GM18867 (cell line): ENCODE measurements around the gene MRC2.
"Not testable (repeated sequence)": the region's sequence is repeated elsewhere in the genome, so short reads cannot be mapped to it uniquely, and the experiment has no call there.

ENCODE experiments used
- ATAC-seq: cut with Tn5 transposase; IDR thresholded peaks from one replicate; pipeline ENCODE4 v1.9.1; 2021; ENCODE audit warnings: mild to moderate bottlenecking, moderate library complexity; ENCODE audit not compliant: unreplicated experiment

The MRC2 gene

DNA sequence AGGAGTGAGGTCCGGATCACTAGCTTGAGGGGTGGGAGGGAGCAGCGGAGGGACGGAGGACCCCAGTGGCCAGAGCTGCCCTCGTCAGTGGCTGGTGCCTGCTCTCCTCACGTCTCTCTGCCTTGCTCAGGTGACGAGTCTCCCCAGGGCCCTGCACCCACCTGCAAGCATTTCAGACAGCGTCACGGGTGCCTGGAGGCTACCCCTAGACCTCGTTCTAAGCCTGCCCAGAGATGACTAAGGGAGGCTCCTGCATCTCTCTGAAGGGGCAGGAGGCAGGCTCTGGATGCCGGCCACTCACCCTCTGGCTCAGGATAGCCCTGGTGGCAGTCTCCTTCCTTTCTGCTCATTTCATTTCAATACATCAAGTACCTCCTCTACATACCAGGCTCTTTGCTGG, 68.8 kb downstream of the MRC2 start:
- no peak for ATAC-seq

DNA sequence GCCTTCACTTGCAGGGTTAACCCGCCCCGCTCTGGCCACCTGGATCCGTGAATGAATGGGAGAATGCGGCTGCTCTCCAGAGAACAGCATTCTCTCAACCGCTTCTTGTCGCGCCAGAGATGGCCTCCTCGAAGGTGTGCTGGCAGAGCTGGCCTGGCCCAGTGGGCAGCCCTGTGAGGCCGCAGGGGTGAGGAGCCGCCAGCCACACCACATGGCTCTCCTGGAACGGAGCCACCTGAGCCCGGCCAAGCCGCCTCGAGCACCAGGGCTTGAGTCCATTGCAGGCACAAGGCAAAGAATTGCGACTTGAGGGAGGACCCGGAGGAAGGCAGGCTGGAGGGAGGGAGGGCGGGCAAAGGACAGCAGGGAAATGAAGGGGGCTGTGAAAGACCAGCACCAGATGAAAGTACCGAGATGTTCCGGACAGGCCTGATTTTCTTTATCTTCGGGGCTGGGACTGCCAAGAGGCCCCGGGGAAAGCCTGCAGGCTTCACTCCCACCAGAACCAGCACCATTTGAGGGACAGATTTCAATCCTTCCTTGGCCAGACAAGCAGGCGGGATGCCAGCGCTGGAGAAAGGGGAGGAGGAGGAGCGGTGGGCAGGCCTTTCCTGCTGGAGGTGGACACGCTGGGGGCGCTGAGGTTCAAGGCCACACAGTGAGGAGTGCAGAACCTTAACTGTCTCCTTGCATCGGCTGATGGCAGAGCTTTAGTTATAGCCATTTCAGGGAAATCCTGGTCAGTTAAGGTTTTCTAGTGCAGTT, 69.4 kb downstream of the MRC2 start:
- no peak for ATAC-seq

DNA sequence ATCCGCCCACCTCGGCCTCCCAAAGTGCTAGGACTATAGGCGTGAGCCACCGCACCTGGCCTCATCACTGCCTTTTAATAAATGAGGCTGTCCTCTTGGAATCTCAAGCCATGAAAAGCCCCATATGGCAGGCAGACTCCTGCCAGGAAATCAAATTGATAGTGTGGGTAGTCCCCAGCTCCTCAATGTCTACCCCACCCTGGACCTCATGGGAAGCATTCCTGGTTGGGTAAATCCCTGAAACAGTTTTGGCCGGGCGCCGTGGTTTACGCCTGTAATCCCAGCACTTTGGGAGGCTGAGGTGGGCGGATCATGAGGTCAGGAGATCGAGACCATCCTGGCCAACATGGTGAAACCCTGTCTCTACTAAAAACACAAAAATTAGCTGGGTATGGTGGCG, 71.0 kb downstream of the MRC2 start:
- not testable (repeated sequence) for ATAC-seq

DNA sequence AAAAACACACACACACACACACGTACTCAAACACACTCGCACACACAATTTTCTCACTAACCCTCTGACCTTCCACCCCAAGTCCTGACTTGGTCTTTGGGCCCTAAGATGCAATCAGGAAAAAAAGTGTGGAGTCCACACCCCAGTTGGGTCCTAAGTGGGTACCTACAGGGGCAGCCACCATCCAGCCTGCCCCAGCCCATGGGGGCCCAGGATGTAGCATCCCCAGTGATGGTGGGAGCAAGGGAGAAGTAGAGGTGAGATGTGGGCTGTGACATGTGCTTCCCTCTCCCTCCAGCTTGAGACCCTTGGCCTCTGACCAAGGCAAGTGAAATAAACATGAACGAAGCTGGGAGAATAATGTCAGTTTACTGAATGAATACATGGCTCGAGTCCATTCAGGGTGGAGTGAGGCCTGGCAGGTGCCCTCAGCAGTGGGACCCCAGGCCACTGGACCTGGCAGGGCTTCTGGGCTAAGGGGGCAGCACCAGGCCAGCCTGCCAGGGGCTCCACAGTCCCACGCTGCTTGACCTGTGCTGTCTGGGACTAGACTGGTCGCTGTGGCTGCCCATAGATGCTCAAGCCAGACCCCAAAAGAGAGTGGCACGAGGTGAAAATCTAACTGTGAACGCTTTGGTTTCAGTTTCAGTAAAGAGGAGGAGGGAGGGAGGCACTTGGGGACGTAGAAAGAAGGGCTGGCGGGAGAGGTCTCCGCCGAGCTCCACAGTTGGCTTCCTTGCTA, 73.7 kb downstream of the MRC2 start:
- no peak for ATAC-seq

DNA sequence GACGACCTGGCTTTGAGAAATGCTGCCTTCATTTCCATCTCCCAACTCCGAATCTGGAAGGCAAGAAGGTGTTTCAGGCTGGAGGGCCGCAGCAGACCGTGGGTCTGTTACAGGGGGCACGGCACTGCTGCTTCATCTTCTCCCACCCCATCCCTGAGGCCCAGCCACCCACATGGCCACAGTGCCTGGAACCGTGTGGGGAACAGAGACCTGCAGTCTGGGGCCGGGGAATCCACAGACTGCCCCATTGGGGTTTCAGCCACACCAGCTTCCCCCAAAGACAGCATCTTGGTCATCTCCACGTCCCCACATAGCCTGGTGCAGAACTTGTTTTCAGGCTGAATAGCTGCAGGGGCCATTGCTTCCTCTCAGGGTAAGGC, 74.2 kb downstream of the MRC2 start:
- no peak for ATAC-seq

DNA sequence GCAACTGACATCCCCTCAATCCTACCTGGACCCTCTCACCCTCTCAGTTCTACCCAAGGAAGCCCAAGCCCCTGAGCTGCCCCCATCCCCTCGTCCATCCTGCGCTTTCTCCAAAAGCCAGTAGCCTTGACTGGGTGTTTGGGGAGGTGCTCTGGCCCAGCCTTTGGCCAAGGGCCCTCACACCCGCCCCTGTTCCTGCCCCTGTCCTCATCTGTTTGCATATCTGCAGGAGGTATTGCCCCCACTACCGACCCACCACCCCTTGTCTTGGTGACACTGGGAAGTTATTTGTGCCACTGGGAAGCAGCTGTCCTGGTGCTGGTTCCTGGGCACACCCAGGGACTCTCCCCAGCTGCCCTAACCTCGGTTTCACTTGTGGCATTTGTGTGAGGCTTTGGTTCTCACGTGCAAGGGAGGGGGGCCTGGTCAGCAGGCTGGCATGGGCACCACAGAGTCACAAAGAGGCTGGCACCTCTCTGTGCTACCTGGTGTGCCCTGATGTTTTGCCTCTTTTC, 75.3 kb downstream of the MRC2 start:
- ATAC-seq = no peak

DNA sequence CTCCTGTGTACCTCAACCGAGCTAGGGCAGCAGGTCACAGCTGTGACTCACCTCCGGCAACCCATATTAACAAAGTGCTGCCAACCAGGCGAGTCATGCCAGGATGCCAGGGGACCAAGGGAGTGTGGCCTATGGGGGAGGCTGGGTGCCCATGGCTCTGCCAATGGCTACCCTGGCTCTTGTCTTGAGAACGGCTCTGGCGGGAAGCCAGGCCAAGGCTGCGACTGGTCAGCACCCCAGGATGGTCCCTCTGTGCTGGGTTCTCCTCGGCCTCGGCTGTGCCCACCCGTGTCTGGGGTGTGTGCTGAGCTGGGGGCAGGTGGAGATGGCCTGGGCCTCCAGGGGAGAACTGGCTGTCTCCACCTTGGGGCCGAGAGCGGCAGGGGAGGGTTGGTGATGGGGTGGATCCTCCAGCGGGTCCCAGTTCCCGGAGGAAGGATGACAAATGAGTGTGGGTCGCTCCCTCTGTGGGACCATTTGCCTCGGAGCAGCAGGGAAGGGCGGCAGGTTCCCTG, 75.8 kb downstream of the MRC2 start:
- peak; percentile 4 for ATAC-seq

DNA sequence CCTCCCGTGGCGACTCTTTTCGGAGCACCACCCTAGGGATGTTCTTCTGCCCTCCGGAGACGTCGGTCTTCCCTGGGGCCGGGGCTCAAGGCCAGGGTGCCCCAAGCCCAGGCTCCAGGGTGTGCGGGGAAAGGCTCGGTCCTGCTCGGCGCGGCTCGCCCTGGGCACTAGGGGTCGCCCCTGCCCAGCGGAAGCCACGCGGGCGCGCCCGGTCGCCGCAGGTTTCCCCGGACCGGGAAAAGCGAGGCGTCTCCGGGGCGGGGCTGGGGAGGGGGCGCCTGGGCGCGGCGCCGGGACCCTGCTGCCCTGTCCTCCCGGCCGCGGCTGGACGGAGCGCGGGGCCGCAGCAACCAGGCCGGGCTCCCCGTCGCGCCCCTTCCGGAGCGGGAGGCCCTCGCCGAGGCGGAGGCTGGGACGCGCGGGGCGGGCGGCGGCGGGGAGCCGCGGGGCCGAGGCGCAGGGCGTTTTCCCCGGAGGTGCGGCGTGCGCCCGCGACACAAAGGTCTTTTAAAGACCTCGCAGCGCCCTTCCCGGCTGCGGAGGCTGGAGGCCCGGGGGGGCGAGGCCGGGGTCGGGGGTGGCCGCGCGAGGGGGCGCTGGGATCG, 76.4 kb downstream of the MRC2 start:
- ATAC-seq = peak; percentile 88

DNA sequence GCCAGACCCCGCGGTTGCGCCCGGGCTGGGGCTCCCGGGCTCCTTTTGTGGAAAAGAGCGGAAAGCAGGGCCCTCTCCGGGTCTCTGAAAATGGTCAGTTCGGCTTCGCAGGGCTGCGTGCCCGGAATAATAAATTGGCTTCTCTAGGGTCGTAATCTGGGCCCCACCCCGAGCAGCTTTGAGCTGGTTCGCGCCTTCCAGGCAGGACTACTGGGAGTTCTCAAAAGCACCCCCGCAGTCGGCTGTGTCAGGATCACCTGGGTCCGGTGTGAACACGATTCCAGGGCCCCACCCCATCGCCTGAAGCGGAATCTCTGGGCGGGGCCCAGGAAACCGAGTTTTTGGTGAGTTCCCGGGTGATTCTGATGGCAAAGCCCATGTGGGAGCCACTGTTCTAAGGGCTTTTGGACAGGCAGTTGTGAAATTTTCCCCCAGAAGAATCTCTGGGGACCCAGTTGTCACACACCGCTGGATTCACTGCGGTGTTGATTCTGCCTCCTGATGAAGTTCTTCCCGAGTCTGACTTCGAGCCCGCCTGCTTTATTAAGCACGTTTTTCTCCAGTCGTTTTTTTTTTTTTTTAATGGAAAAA, 77.0 kb downstream of the MRC2 start:
- ATAC-seq = no peak

DNA sequence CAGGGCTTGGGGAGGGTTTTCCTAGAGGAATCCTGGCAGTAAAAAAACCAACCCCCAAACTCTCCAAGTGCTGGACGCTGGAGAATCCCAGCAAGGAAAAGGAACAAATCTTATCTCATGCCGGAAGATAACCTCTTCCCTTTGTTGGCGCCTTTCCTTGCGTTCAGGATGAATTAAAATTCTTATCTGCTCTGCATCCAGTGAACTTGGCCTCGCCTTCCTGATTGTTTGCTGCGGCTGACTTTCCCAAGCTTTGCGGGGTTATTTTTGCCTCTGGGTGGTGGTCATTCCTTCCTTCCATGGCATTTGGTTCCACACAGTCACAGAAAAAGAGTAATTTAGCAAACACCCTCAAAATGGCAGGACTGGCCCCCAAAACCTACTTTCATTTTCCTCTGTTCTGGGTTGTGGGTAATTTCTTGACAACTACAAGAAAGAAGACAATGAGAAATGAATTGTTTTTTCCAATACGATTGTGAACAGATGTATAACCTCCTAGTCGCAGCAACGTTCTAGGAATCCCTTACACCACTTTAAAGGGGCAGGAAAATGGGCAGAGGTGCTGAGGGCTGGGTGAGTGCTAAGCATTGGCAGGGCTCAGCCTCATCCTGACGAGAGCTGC, 77.8 kb downstream of the MRC2 start:
- no peak for ATAC-seq

DNA sequence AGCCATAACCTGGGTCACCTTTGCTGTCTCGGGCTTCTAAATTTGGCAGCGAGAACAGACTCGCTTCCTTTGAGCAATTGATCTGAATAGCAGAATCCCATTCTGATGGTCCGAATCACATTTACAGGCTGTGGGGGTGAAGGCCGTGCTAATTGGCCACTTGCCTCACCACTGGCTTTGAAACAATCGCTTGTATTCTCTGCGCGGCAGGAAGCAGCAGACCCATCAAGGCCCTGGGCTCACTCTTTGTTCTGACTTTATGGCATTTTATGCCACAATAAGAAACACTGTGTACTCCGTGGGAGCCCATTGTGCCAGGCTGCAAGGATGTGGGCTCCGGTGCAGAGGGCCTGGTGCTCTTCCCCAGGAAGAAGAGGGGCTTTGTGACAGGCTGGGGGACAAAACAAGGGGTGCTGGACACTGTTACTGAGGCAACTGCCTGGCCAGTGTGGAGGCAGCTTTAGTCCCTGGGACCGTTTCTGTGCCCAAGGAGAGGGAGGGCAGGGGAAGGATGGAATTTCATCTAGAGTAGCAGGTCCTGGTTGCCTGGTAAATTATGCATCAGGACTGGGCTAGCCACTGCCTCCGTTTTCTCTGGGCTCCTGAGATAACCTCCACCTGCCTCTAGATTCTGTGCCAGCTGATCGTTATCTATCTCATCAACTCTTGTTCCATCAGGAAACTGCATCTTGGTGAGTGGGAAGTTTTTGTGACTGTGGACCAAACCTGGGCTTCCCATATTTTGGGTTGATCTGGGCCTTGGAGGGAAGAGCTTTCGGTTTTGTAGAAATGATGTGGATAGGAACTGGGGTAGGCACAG, 78.5 kb downstream of the MRC2 start:
- ATAC-seq = no peak

DNA sequence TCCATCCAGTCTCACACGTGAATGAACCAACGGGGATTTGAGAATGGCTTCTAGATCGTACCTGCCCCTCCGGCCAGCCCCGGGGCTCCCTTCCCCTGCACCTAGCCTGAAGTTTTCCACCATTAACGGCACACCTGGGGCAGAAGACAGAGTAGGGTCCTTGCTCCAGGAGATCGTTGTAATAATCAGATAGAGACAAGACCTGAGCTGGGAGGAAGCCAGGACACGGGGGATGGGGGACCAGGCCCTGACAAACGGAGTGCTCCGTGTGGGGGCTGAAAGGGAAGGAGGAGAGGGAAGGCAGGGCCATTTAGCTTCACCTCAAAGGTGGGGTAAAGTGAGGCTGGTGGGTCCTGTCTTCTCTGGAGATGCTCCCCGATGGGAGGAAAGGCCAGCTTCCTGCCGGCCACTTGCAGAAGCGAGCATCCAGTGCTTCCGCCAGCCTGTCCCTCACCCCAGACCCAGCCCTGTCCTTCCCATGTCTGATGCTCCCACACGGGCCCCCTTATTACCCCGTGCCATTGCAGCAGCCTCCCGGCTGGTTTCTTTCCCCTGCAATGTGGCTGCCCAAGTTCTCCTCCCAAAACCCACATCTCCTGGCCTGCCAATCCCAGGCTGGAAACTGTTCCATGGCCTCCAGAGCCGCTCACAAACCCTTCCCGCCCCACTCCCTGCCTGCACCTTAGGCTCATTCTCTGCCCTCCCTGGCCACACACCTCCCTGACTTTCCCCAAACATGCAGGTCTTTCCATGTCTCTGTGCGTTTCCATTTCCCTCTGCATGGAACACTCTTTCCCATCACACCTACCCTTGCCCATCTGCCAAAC, 79.3 kb downstream of the MRC2 start:
- ATAC-seq = no peak

DNA sequence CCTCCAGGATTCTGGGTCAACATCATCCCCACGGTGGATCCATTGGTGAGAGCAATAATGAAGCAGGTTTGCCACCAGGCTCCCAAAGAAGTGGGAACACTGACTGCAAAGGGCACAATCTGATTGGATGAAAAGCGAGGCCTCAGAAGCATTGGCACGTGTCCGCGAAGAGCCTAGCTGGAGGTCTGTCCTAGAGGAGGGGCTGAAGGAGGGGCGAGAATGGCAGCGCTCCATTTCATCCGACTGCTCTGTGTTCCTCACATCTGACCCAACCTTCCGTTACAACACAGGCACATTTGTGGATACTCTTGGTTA, 79.9 kb downstream of the MRC2 start:
- ATAC-seq = no peak

DNA sequence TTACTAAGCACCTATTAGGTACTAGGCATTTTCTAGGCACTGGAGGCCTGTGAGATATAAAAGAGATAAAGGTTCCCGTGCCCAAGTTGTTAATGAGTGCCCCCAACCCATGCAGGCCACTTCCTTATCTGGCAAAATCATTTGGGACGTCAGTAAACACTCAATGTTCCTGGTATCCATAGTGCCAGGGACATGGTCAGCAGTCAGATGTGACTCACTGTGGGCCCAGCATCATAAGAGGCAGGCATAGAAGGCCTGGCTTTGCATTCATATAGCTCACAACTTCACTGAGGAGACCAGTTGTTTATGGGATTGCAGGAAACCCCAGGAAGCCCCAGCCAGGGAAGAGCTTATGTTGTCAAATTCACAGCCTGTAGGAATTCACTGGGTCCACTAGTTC, 81.1 kb downstream of the MRC2 start:
- ATAC-seq = no peak

DNA sequence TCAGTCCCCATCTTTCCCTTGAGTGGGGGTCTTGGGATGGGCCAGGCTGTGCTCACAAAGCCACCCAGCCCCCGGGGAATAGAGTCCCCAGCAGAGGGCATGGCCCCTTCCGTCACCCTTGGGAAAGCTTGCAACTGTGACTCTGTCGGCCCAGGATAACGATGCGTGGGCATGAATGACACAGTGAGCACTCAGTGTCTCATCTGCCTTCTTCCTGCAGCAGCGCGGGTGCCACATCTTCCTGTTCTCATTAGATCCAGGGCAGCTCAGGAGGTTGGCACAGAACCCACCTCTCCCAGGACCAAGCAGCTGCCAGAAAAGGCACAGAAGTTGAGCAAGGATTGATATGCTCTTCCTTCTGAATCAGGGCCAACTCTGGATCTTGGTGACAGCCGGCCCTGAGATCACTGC, 84.7 kb downstream of the MRC2 start:
- no peak for ATAC-seq

DNA sequence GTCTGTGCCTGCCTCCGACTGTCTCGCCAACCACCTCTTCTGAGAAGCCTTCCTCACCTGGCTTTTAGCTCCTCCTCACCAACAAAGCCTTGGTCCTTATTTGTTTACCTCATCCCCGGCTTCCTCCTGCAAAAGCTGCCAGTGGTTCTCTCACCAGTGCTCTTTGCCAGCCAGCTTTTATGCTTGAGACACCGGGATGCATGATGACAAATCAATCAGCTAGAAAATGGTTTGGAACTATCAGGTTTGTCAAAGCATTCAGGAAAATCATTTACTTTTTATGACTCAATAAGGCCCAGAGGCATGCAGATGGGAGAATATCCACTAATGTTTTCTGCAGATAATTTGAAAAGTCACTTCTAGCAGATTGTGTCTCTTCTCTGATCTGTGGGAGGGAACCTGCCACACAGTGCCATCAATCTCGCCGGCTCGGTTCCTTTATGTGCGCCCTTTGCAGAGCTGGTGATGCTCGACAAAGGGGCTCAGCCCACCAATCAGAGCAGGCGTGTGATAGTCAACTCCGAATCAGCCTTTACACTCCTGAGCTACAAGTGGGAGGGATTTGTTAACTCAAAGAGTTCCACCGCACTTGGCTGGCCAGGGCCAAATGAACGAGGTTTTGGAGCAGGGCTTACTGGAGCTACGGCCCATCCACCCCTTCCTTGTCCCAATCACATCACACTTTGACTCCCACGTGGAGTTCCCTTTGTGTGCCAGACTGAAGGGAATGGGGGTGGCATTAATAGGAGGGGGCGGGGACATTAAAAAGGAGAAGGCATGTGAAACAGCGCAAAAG, 85.8 kb downstream of the MRC2 start:
- ATAC-seq = no peak

DNA sequence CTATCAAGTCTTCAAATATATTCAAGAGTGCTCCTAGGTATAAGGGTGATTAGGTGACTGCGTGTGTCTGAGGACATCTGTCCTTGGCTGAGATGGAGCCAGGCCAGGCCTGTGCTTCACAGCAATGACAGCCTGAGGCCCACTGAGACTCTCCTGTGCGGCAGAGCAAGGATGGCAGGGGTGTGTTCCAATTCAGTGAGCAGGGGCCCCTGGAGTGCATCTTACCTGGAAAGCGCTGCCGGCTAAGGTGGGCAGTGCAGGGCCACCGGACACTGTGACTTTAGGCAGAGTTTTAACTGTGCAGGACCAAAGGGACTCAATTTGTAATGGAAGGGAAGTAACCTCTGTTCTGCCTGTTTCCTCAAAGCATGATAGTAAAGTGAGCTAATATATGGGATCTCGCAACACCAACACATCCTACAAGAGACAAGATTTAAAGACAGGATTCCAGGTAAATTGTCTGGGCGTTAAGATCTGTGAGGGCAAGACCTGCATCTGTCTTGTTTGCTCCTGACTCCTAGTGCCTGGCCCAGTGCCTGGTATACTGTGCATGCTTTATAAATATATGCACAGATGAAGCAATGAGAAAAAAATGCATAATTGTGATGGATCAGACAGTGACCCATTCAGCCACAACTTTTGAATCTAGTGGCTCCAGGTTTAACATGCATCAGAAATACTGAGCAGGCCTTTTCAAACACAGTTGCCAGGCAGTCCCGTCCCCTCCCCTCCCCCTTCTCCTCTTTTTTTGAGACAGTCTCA, 86.7 kb downstream of the MRC2 start:
- ATAC-seq = no peak

DNA sequence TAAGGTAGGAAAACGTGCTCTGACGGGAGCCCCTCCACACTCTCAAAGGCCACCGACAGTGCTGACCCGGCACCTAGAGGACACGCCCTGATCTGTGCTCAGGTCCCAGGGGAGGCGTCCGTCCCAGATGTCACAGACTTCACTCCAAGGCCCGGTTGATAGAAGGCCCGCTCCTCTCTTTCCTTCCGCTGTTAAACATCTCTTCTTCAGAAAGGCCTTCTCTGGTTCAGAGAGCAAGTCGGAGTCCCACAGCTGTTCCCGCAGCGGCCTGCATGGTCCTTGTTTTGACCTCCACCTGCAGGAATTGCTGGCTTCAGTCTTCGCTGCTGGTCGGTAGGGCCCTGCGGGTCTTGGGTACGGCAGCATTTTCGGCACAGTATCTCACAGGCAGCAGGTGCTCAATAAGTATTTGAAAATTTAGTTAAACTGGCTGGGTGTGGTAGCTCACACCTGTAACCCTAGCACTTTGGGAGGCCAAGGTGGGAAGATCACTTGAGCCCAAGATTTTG, 88.5 kb downstream of the MRC2 start:
- ATAC-seq = no peak
